ENCODE measurements around the gene GRM5.

GRCh38 chr11:88801484-88802123 lies 264.2 kb downstream of the GRM5 start:
- no peak for TF ChIP-seq TAF1 (IDR thresholded peaks at IDR 0.05; ENCODE audit: borderline replicate concordance, insufficient read depth, low read length)
- no peak for TF ChIP-seq POLR2AphosphoS5 (IDR thresholded peaks at IDR 0.05; ENCODE audit: low read depth, low read length)
- TF ChIP-seq REST (IDR thresholded peaks at IDR 0.05; ENCODE audit: insufficient read depth in 1 of 2, low read depth in 2 of 2, low read length in 2 of 2): no peak
- TF ChIP-seq SIN3A (IDR thresholded peaks at IDR 0.05; ENCODE audit: borderline replicate concordance, insufficient read depth, low read length): no peak
